ENCODE measurements around the gene C9orf78.

The C9orf78 gene

DNA sequence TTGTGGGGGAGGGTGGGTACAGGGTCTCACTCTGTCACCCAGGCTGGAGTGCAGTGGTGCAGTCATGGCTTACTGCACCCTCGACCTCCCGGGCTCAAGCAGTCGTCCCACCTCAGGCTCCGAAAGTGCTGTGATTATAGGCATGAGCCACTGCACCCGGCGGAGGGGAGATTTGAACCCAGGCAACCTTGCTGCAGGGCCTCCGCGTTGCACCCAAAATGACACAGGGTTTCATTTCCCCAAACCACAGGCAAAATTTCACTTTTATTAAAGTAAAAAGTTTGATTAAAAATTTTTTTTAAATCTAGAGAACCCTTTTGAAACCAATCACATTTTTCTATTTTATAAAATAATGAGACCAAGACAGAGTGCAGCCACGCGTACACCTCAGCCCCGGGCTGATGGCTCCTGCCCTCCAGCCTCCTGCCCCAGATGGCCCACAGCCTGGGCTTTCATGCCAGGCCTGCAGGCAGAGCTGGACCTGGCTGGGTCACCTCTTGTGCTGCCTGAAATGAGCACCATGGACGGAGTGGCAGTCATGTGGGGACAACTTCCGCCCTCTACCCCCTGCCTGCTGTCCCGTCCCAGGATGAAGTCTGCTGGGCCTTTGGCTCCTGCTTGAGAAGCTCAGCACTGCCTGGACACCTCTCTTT is 30.7 kb upstream of the C9orf78 start:
- Histone ChIP-seq H3K9ac (ENCODE audit: low read depth, low read length) (no peak overlapping the region), H3K27ac (ENCODE audit: low read depth, low read length) (no peak overlapping the region), H3K4me1 (ENCODE audit: control insufficient read depth, insufficient read depth, low read length) (no peaks in the 10 kb centered on the region), H3K36me3 (ENCODE audit: control insufficient read depth, insufficient read depth, low read length) (peaks cover 29% of the 10 kb centered on the region), H3K27me3 (ENCODE audit: control insufficient read depth, insufficient read depth, low read length) (no peaks in the 10 kb centered on the region), H3K4me3 (ENCODE audit: low read depth, low read length) (no peak overlapping the region), H3K9me3 (ENCODE audit: control insufficient read depth, insufficient read depth, low read length) (no peaks in the 10 kb centered on the region)

DNA sequence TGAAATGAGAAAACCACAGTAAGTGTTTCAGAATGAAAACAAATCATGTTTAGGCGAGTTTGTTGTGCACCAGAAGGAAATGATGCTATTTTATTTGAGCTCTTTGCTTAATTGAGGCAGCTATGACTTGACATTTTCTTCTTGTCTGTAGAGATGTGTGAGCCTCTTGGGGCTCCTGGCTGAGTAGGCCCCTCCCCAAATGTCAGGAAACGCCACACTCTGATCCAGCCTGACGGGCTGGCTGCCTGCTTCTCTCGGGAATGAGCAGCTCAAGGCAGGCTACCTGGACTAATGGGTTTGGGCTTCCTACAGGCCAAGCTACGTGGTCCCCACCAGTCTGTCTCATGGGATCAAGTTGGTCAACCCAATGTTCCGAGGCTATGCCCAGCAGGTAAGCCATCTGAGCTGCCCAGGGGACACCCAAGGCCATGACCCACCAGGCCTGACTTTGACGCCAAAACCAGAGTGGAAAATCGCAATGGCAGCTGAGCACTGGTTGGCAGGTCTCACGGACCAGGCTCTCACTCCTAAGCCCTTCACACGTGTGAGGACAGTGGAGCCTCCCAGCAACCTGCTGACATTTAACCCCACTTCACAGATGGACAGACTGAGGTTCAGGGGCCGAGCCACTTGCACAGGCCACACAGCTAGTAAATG is 30.0 kb upstream of the C9orf78 start:
- Histone ChIP-seq H3K9me3 (ENCODE audit: control insufficient read depth, insufficient read depth, low read length) (no peaks in the 10 kb centered on the region), H3K27me3 (ENCODE audit: control insufficient read depth, insufficient read depth, low read length) (no peaks in the 10 kb centered on the region), H3K4me3 (ENCODE audit: low read depth, low read length) (no peak overlapping the region), H3K36me3 (ENCODE audit: control insufficient read depth, insufficient read depth, low read length) (peaks cover 29% of the 10 kb centered on the region), H3K9ac (ENCODE audit: low read depth, low read length) (no peak overlapping the region), H3K4me1 (ENCODE audit: control insufficient read depth, insufficient read depth, low read length) (no peaks in the 10 kb centered on the region), H3K27ac (ENCODE audit: low read depth, low read length) (no peak overlapping the region)

DNA sequence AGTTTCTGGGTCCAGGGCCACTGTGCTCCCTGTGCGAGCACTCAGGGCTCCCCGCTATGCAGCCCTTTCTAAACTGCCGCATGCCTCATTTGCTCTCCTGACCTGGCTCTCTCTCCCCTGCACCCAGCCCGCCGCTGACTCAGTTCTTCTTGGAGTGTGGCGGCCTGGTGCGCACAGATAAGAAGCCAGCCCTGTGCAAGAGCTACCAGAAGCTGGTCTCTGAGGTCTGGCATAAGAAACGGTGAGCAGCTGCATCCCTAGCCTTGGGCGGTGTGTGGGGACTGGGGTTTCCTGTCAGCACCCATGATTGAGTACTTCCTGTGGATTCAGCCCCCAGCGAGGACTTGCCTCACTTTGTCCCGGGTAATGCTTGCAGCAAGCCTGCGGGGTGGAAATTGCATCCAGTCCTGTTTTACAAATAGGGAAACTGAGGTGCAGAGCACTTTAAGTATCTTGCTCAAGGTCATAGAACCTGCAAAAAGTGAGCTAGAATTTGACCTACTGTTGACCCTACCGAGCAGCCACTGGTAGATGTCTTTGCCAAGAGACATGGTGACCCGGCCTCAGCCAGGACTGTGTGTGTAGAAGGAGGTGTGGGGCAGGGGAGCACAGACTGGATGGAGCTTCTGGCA is 28.1 kb upstream of the C9orf78 start:
- H3K9ac ChIP-seq (ENCODE audit: low read depth, low read length), result no peak overlapping the region
- no peaks in the 10 kb centered on the region for H3K4me1 ChIP-seq (ENCODE audit: control insufficient read depth, insufficient read depth, low read length)
- H3K27ac ChIP-seq (ENCODE audit: low read depth, low read length), result no peak overlapping the region

DNA sequence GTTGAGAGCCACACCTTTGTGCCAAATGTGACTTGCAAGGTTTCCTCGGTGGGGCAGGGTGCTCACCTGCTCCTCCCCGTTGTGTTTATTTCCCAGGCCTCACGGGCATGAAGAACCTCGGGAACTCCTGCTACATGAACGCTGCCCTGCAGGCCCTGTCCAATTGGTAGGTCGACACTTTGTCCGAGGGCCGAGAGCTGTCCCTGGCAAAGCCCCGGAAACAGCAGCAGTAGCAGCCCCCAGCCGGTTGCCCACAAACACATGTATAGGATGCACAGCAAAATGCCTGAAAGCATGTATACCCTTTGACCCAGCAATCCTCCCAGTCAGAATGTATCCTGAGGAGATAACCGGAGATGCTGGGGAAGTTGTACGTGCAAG is 26.4 kb upstream of the C9orf78 start:
- no peaks in the 10 kb centered on the region for H3K9me3 ChIP-seq (ENCODE audit: control insufficient read depth, insufficient read depth, low read length)
- no peaks in the 10 kb centered on the region for H3K4me1 ChIP-seq (ENCODE audit: control insufficient read depth, insufficient read depth, low read length)
- no peak overlapping the region for H3K4me3 ChIP-seq (ENCODE audit: low read depth, low read length)
- H3K27ac ChIP-seq (ENCODE audit: low read depth, low read length), result no peak overlapping the region
- H3K27me3 ChIP-seq (ENCODE audit: control insufficient read depth, insufficient read depth, low read length), result no peaks in the 10 kb centered on the region
- H3K36me3 ChIP-seq (ENCODE audit: control insufficient read depth, insufficient read depth, low read length), result peaks cover 38% of the 10 kb centered on the region
- no peak overlapping the region for H3K9ac ChIP-seq (ENCODE audit: low read depth, low read length)

More for the DNA sequence above, 28.1 kb upstream of the C9orf78 start:
- Histone ChIP-seq H3K27me3 (ENCODE audit: control insufficient read depth, insufficient read depth, low read length) (no peaks in the 10 kb centered on the region), H3K4me3 (ENCODE audit: low read depth, low read length) (no peak overlapping the region), H3K36me3 (ENCODE audit: control insufficient read depth, insufficient read depth, low read length) (peaks cover 34% of the 10 kb centered on the region), H3K9me3 (ENCODE audit: control insufficient read depth, insufficient read depth, low read length) (no peaks in the 10 kb centered on the region)

DNA sequence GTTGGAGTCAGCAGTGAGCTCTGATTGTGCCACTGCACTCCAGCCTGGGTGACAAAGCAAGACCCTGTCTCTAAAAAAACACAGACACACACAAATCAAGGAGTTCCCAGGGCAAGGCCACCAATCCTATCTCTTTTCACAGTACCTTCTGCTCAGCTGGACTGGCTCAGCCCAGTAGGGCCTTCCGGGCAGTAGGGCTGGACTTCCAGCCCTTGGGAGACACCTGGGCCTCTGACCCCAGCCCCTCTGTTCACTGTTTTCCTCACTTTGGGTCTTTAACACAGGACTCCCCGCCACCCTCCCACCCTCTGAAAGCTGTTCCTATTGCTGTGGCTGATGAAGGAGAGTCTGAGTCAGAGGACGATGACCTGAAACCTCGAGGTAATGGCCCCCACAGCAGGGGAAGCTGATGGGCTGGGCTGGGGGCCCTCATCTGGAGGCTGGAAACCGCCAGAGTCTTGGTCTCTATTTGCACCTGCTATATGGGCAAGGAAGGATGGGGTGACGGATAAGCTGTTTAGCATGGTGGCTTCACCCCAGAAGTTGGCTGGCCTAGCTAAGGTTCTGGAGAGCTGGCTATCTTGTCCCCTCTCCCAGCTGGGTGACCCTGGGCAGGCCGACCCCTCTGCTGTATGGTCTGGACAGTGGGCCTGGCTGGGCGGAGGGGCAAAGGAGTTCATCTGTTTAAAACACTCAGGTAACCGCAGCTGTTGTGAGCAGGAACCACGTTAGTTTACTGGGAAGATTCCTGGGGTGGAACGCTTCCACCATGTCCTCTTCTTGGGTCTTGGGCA is 25.8 kb upstream of the C9orf78 start:
- Histone ChIP-seq H3K9me3 (ENCODE audit: control insufficient read depth, insufficient read depth, low read length) (no peaks in the 10 kb centered on the region), H3K4me3 (ENCODE audit: low read depth, low read length) (no peak overlapping the region), H3K27me3 (ENCODE audit: control insufficient read depth, insufficient read depth, low read length) (no peaks in the 10 kb centered on the region), H3K9ac (ENCODE audit: low read depth, low read length) (no peak overlapping the region), H3K27ac (ENCODE audit: low read depth, low read length) (no peak overlapping the region), H3K4me1 (ENCODE audit: control insufficient read depth, insufficient read depth, low read length) (no peaks in the 10 kb centered on the region), H3K36me3 (ENCODE audit: control insufficient read depth, insufficient read depth, low read length) (peaks cover 33% of the 10 kb centered on the region)

DNA sequence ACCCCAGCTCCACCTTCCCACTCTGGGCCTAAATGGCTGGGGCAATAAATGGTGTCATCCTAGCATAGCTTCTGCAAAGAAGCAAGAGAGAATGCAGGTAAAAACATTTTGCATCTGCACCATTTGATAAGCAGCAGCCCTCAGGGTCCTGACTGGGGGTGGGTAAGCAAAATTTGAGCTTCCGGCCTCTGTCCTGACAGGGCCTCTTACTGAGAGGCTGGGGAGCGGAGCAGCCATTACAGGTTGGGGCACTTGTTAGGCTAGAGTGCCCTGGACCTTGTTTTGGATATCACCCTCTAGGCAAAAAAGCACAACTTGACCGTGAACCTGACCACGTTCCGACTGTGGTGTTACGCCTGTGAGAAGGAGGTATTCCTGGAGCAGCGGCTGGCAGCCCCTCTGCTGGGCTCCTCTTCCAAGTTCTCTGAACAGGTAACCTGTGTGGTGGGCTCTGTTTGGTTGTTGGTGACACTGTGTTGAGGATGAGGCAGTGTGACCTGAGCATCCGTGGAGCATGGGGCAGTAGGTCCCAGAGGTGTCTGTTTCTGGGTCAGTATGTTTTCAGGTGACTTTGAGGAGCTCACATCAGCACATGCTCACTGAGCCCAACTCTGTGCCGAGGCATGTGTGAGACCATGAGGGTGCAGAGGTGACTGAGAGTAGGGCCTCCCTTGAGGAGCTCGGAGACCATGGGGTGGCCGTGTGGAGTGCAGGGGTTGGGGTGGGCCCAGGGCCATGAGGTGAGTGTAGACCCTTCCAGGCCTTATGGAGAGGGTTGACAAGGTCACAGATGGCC is 23.3 kb upstream of the C9orf78 start:
- Histone ChIP-seq H3K36me3 (ENCODE audit: control insufficient read depth, insufficient read depth, low read length) (peaks cover 36% of the 10 kb centered on the region), H3K9ac (ENCODE audit: low read depth, low read length) (no peak overlapping the region), H3K27ac (ENCODE audit: low read depth, low read length) (no peak overlapping the region), H3K9me3 (ENCODE audit: control insufficient read depth, insufficient read depth, low read length) (no peaks in the 10 kb centered on the region), H3K4me1 (ENCODE audit: control insufficient read depth, insufficient read depth, low read length) (no peaks in the 10 kb centered on the region), H3K4me3 (ENCODE audit: low read depth, low read length) (no peak overlapping the region), H3K27me3 (ENCODE audit: control insufficient read depth, insufficient read depth, low read length) (no peaks in the 10 kb centered on the region)

DNA sequence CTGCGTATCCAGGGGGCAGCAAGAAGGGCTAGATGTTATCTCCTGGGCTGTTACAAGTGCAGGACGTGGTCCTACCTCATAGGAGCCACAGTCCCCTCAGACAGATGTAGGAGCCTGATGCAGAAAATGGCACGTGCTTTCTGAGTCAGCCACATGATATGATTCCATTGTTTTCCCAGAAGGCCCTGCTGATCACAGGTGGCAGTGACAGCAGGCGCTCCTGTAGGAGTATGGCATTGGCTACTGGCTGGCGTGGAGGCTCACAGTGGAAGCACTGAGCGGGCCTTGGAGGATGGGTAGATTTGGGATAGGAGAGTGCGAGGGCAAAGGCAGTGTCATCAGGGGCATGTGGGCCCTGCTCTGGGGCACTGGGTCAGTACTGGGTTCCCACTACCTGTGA is 22.1 kb upstream of the C9orf78 start:
- Histone ChIP-seq H3K36me3 (ENCODE audit: control insufficient read depth, insufficient read depth, low read length) (peaks cover 42% of the 10 kb centered on the region), H3K27ac (ENCODE audit: low read depth, low read length) (no peak overlapping the region), H3K4me1 (ENCODE audit: control insufficient read depth, insufficient read depth, low read length) (no peaks in the 10 kb centered on the region), H3K9me3 (ENCODE audit: control insufficient read depth, insufficient read depth, low read length) (no peaks in the 10 kb centered on the region), H3K4me3 (ENCODE audit: low read depth, low read length) (no peak overlapping the region), H3K9ac (ENCODE audit: low read depth, low read length) (no peak overlapping the region), H3K27me3 (ENCODE audit: control insufficient read depth, insufficient read depth, low read length) (no peaks in the 10 kb centered on the region)

DNA sequence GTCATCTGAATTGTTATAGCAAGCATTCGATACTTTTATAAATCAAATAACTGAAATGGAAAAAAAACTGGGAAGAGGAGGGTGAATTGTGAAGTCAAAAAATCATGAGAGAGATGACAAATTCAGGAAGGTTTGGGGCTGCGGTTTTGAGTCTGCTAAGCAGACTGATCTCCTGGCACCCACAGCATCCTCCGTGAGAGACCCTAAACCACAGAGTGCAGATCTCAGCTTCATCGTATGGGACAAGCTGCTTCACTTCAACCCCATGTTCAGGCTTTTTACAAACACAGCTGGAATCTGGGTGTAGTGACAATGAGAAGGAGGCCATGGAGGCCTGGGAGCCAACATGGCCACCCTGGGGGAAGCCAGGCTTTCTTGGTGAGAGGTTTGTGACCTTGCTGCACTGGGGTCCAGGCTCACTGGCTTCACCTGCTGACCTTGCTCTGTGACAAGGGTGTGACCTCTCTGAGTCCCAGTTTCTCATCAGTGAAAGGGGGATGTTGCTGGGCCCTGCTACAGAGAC is 19.6 kb upstream of the C9orf78 start:
- Histone ChIP-seq H3K4me3 (ENCODE audit: low read depth, low read length) (no peak overlapping the region), H3K27me3 (ENCODE audit: control insufficient read depth, insufficient read depth, low read length) (no peaks in the 10 kb centered on the region), H3K4me1 (ENCODE audit: control insufficient read depth, insufficient read depth, low read length) (no peaks in the 10 kb centered on the region), H3K9me3 (ENCODE audit: control insufficient read depth, insufficient read depth, low read length) (no peaks in the 10 kb centered on the region), H3K36me3 (ENCODE audit: control insufficient read depth, insufficient read depth, low read length) (peaks cover 34% of the 10 kb centered on the region), H3K27ac (ENCODE audit: low read depth, low read length) (no peak overlapping the region), H3K9ac (ENCODE audit: low read depth, low read length) (no peak overlapping the region)

DNA sequence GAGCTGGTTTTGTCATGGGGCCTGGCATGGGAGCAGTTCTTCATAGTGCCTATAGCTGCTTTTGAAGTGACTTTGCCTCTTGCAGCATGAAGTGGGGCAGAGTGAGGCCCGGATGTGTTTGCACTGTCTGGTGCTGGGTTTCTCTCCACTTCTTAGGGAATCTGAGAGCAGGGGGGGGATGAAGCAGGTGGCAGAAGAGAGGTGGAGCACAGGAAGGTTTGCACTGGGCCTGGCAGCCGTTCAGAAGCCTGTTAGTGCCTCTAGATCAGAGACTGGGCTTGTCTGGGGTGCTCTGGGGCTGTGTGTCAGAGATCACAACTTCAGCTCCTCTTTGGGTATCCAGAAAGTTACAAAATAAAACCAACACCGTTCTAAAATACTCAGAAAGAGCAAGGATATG is 18.5 kb upstream of the C9orf78 start:
- H3K27ac ChIP-seq (ENCODE audit: low read depth, low read length), result no peak overlapping the region
- no peak overlapping the region for H3K4me3 ChIP-seq (ENCODE audit: low read depth, low read length)
- peaks cover 33% of the 10 kb centered on the region for H3K36me3 ChIP-seq (ENCODE audit: control insufficient read depth, insufficient read depth, low read length)
- H3K9ac ChIP-seq (ENCODE audit: low read depth, low read length), result no peak overlapping the region
- no peaks in the 10 kb centered on the region for H3K4me1 ChIP-seq (ENCODE audit: control insufficient read depth, insufficient read depth, low read length)
- no peaks in the 10 kb centered on the region for H3K9me3 ChIP-seq (ENCODE audit: control insufficient read depth, insufficient read depth, low read length)
- no peaks in the 10 kb centered on the region for H3K27me3 ChIP-seq (ENCODE audit: control insufficient read depth, insufficient read depth, low read length)

DNA sequence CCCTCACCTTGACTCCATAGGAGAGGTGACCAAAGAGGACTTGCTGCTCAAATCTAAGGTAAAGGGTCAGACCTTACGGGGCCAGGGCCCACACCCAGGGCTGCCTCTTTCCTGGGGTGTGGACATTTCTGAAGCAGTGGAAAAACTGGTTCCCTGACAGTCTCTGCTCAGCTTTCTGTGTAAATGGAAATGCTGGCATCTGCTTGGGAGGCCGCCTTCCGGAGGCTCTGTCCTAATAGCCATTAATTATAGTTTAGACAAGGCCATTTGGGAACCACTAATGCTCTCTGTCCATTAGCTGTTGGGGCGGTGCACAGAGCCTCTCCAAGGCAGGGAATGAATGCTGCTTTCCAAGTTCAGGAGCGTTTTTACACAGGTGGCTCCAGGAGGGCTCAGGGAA is 17.5 kb upstream of the C9orf78 start:
- no peaks in the 10 kb centered on the region for H3K9me3 ChIP-seq (ENCODE audit: control insufficient read depth, insufficient read depth, low read length)
- H3K27me3 ChIP-seq (ENCODE audit: control insufficient read depth, insufficient read depth, low read length), result no peaks in the 10 kb centered on the region
- H3K36me3 ChIP-seq (ENCODE audit: control insufficient read depth, insufficient read depth, low read length), result peaks cover 23% of the 10 kb centered on the region
- H3K4me1 ChIP-seq (ENCODE audit: control insufficient read depth, insufficient read depth, low read length), result no peaks in the 10 kb centered on the region
- no peak overlapping the region for H3K4me3 ChIP-seq (ENCODE audit: low read depth, low read length)
- no peak overlapping the region for H3K9ac ChIP-seq (ENCODE audit: low read depth, low read length)
- no peak overlapping the region for H3K27ac ChIP-seq (ENCODE audit: low read depth, low read length)

Measured in HUES48 (cell line).